CD4-positive, alpha-beta memory T cell (primary cell): ENCODE data around the gene LINGO3. TPM values are rescaled to one million over a fixed set of nuclear protein-coding genes. Genes with fewer than 3 reads are reported as not detected.

Source experiments
- CTCF ChIA-PET: fragments of 350-600 bp; sonication (Branson Sonifier 250); formaldehyde crosslinking; loops from one replicate; lab custom pipeline; 2021; ENCODE audit warnings: inconsistent platforms; ENCODE audit not compliant: partially characterized antibody; lab: Charles Lee
- POLR2A ChIA-PET: fragments of 350-600 bp; sonication (Branson Sonifier 250); formaldehyde crosslinking; loops from one replicate; lab custom pipeline; 2021; ENCODE audit not compliant: partially characterized antibody; lab: Charles Lee
- DNase-seq, 5 donors: peaks; one replicate each; pipeline versions ENCODE4 v3.0.0 to v3.0.0-alpha.2; 2020 to 2022; ENCODE audit warnings: mixed read lengths in 1 of 5
- H3K27ac ChIP-seq: one replicate; pipeline ENCODE4 v1.7.0; 2013; ENCODE audit warnings: low read depth, low read length
- H3K27me3 ChIP-seq: 2 replicates; pipeline ENCODE4 v1.7.0; 2013; ENCODE audit warnings: mild to moderate bottlenecking, low read length, moderate library complexity; ENCODE audit not compliant: insufficient read depth
- H3K36me3 ChIP-seq: 2 replicates; pipeline ENCODE4 v1.7.0; 2013; ENCODE audit warnings: mild to moderate bottlenecking, low read length, moderate library complexity; ENCODE audit not compliant: insufficient read depth
- H3K4me1 ChIP-seq: 2 replicates; pipeline ENCODE4 v1.7.0; 2013; ENCODE audit warnings: mild to moderate bottlenecking, low read length, moderate library complexity; ENCODE audit not compliant: insufficient read depth
- H3K4me3 ChIP-seq, 2 donors: one replicate each; pipeline ENCODE4 v1.7.0; 2013; ENCODE audit warnings: low read length in 2 of 2, mild to moderate bottlenecking in 1 of 2
- H3K9me3 ChIP-seq, 2 donors: one replicate each; pipeline ENCODE4 v1.7.0; 2013; ENCODE audit warnings: low read length in 2 of 2, control low read depth in 1 of 2; ENCODE audit not compliant: control insufficient read depth in 1 of 2
- H3K27ac Mint-ChIP-seq, 7 donors: one replicate each; pipeline ENCODE4 v1.8.0; 2020 to 2021; ENCODE audit warnings: mixed read lengths in 7 of 7, mild to moderate bottlenecking in 6 of 7, inconsistent platforms in 3 of 7, moderate library complexity in 3 of 7
- H3K27me3 Mint-ChIP-seq, 2 donors: one replicate each; pipeline ENCODE4 v1.8.0; 2020 to 2021; ENCODE audit warnings: mixed read lengths in 2 of 2
- H3K36me3 Mint-ChIP-seq, 2 donors: one replicate each; pipeline ENCODE4 v1.8.0; 2020 to 2021; ENCODE audit warnings: mixed read lengths in 2 of 2, inconsistent platforms in 1 of 2, mild to moderate bottlenecking in 1 of 2
- H3K4me1 Mint-ChIP-seq, 4 donors: one replicate each; pipeline ENCODE4 v1.8.0; 2020 to 2021; ENCODE audit warnings: mixed read lengths in 4 of 4, mild to moderate bottlenecking in 1 of 4
- H3K4me3 Mint-ChIP-seq, 8 donors: one replicate each; pipeline ENCODE4 v1.8.0; 2020 to 2021; ENCODE audit warnings: mixed read lengths in 8 of 8, mild to moderate bottlenecking in 7 of 8, moderate library complexity in 6 of 8, inconsistent platforms in 3 of 8
- H3K9me3 Mint-ChIP-seq, 8 donors: one replicate each; pipeline ENCODE4 v1.8.0; 2020 to 2021; ENCODE audit warnings: mixed read lengths in 8 of 8, mild to moderate bottlenecking in 5 of 8, inconsistent platforms in 3 of 8, moderate library complexity in 1 of 8
- intact Hi-C: fragments of 100-400 bp; cut with micrococcal nuclease; formaldehyde crosslinking; loops from one replicate; pipeline ENCODE4 v1.15.1; 2023
- polyA plus RNA-seq, 2 donors: library from polyadenylated mRNA; unstranded; fragments of 300-500 nt; fragmentation: Illumina TruSeq; gene quantifications; one replicate each; pipeline ENCODE4 v1.2.3, GENCODE V29; 2021
- total RNA-seq, 2 experiments: library from RNA; stranded (reverse); gene quantifications; one replicate each; pipeline ENCODE4 v1.2.3, GENCODE V29; 2021

Gene LINGO3
- total and polyA plus RNA-seq, 4 experiments from 2014 or later = 0.46 to 7.1 (median 0.74) TPM

GRCh38 chr19:2334426-2334825 lies 26.5 kb upstream of the LINGO3 start:
- H3K27me3 ChIP-seq = no peaks in the 10 kb centered on the region
- H3K36me3 ChIP-seq = no peaks in the 10 kb centered on the region
- Mint-ChIP-seq H3K36me3 (peaks cover 0 to 10% of the 10 kb centered on the region in 2 donors), H3K27me3 (no peaks in the 10 kb centered on the region), H3K27ac (peak overlapping the region in 1 of 7 donors; percentile 56), H3K4me1 (peaks cover 16 to 39% (median 27%) of the 10 kb centered on the region in 4 donors), H3K4me3 (no peak overlapping the region), H3K9me3 (no peaks in the 10 kb centered on the region)
- H3K9me3 ChIP-seq = no peaks in the 10 kb centered on the region
- no peak overlapping the region for H3K27ac ChIP-seq
- peaks cover 21% of the 10 kb centered on the region for H3K4me1 ChIP-seq
- intact Hi-C loops = no loop called here
- peak in 1 of 5 donors; percentile 20 for DNase-seq
- H3K4me3 ChIP-seq = no peak overlapping the region
- POLR2A ChIA-PET = no interaction called here
- CTCF ChIA-PET = no interaction called here

- no peaks in the 10 kb centered on the region for H3K27me3 ChIP-seq
- H3K9me3 Mint-ChIP-seq = no peaks in the 10 kb centered on the region
- H3K36me3 Mint-ChIP-seq = peaks cover 0 to 11% of the 10 kb centered on the region in 2 donors
- POLR2A ChIA-PET = no interaction called here
- no peak overlapping the region for H3K4me3 ChIP-seq
- H3K36me3 ChIP-seq = no peaks in the 10 kb centered on the region
- peak overlapping the region in 2 of 7 donors; percentile 35 to 77 for H3K27ac Mint-ChIP-seq
- peaks cover 27% of the 10 kb centered on the region for H3K4me1 ChIP-seq
- intact Hi-C loops = no loop called here
- CTCF ChIA-PET = no interaction called here
- H3K27me3 Mint-ChIP-seq = no peaks in the 10 kb centered on the region
- no peaks in the 10 kb centered on the region for H3K9me3 ChIP-seq
- DNase-seq = peak in 1 of 5 donors; percentile 10
- no peak overlapping the region for H3K27ac ChIP-seq
- H3K4me1 Mint-ChIP-seq = peaks cover 20 to 44% (median 32%) of the 10 kb centered on the region in 4 donors
- H3K4me3 Mint-ChIP-seq = peak overlapping the region in 2 of 8 donors; percentile 20 to 67
Measured at GRCh38 chr19:2333807-2334211, 25.9 kb upstream of the LINGO3 start.

- no peaks in the 10 kb centered on the region for H3K27me3 ChIP-seq
- H3K27ac ChIP-seq = no peak overlapping the region
- no peaks in the 10 kb centered on the region for H3K36me3 ChIP-seq
- no peaks in the 10 kb centered on the region for H3K9me3 ChIP-seq
- DNase-seq = peak in 1 of 5 donors; percentile 31
- Mint-ChIP-seq H3K4me1 (peaks cover 22 to 48% (median 34%) of the 10 kb centered on the region in 4 donors), H3K4me3 (peak overlapping the region in 2 of 8 donors; percentile 20 to 67), H3K27me3 (no peaks in the 10 kb centered on the region), H3K27ac (peak overlapping the region in 2 of 7 donors; percentile 35 to 77), H3K9me3 (peaks cover 0 to 2% (median 0%) of the 10 kb centered on the region in 8 donors), H3K36me3 (peaks cover 3 to 14% of the 10 kb centered on the region in 2 donors)
- POLR2A ChIA-PET = interaction anchor here (1.1 kb wide), 1 partner anchor 11 kb away, joined by 3 read pairs; no protein-coding TSS in a partner anchor
- no peak overlapping the region for H3K4me3 ChIP-seq
- intact Hi-C loops = no loop called here
- peaks cover 27% of the 10 kb centered on the region for H3K4me1 ChIP-seq
- CTCF ChIA-PET = no interaction called here
Measured at GRCh38 chr19:2333027-2333806, 25.3 kb upstream of the LINGO3 start.

- H3K36me3 ChIP-seq = no peaks in the 10 kb centered on the region
- intact Hi-C loops = no loop called here
- Mint-ChIP-seq H3K27me3 (no peaks in the 10 kb centered on the region), H3K36me3 (peaks cover 4 to 20% of the 10 kb centered on the region in 2 donors), H3K4me1 (peaks cover 25 to 55% (median 40%) of the 10 kb centered on the region in 4 donors), H3K27ac (peak overlapping the region; percentile 73 to 90 (median 80)), H3K9me3 (peaks cover 0 to 2% (median 0%) of the 10 kb centered on the region in 8 donors), H3K4me3 (peak overlapping the region in 5 of 8 donors; percentile 13 to 59 (median 40))
- H3K27me3 ChIP-seq = no peaks in the 10 kb centered on the region
- peak; percentile 25 to 65 (median 43) for DNase-seq
- no peaks in the 10 kb centered on the region for H3K9me3 ChIP-seq
- H3K4me1 ChIP-seq = peaks cover 32% of the 10 kb centered on the region
- POLR2A ChIA-PET = interaction anchor here (0.9 to 1.1 kb wide), 3 partner anchors 10 to 97 kb away, joined by 3 read pairs; partner anchors contain the start of gene PLEKHJ1
- H3K27ac ChIP-seq = no peak overlapping the region
- H3K4me3 ChIP-seq = no peak overlapping the region
- CTCF ChIA-PET = no interaction called here
Measured at GRCh38 chr19:2332341-2333026, 24.5 kb upstream of the LINGO3 start.

GRCh38 chr19:2331601-2332246 lies 23.8 kb upstream of the LINGO3 start:
- Histone ChIP-seq H3K27ac (no peak overlapping the region), H3K4me3 (no peak overlapping the region), H3K9me3 (no peaks in the 10 kb centered on the region), H3K4me1 (peaks cover 39% of the 10 kb centered on the region), H3K36me3 (no peaks in the 10 kb centered on the region), H3K27me3 (no peaks in the 10 kb centered on the region)
- Mint-ChIP-seq H3K9me3 (peaks cover 0 to 2% (median 0%) of the 10 kb centered on the region in 8 donors), H3K4me1 (peaks cover 27 to 63% (median 47%) of the 10 kb centered on the region in 4 donors), H3K36me3 (peaks cover 4 to 21% of the 10 kb centered on the region in 2 donors), H3K27ac (peak overlapping the region; percentile 23 to 76 (median 73)), H3K4me3 (peak overlapping the region in 3 of 8 donors; percentile 17 to 46 (median 35)), H3K27me3 (no peaks in the 10 kb centered on the region)
- DNase-seq = peak in 1 of 5 donors; percentile 3
- POLR2A ChIA-PET = interaction anchor here (0.6 to 0.9 kb wide), 4 partner anchors 29 to 96 kb away, joined by 3 read pairs; partner anchors contain the start of gene PLEKHJ1
- intact Hi-C loops = no loop called here
- CTCF ChIA-PET = no interaction called here

DNA sequence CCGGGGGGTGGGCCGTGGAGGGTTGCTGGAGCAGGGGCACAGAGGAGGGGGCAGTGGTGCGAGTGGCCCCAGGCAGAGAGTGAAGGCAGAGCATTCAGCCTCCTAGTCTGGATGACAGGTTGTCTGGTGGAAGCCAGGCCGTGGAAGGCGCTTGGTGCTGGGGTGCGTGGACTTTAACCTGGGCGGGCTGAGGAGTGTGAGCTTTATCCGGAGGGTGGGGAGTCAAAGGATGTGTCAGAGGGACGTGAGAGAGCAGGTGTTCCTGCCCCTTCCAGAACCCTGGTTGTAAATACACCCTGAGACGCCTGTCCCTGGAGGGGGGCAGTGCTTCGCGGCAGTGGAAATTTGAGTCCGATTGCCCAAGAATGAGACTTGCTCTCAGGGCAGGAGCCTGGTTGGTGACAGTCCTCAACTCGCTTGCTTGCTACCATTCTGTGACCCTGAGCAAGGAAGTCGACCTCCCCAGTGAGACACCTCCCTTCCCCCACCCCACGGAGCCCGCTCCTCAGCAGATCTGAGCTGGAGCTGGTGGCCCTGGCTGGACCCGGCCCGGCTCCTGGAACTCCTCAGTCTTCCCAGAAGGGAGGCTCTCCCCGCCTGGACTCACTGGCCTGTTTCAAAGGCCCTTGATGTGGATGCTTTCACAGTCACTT lies 22.8 kb upstream of the LINGO3 start:
- H3K36me3 ChIP-seq = no peaks in the 10 kb centered on the region
- peak in 1 of 5 donors; percentile 29 for DNase-seq
- no peak overlapping the region for H3K4me3 ChIP-seq
- peaks cover 47% of the 10 kb centered on the region for H3K4me1 ChIP-seq
- Mint-ChIP-seq H3K4me3 (peak overlapping the region; percentile 17 to 55 (median 38)), H3K9me3 (peaks cover 0 to 2% (median 0%) of the 10 kb centered on the region in 8 donors), H3K36me3 (peaks cover 8 to 18% of the 10 kb centered on the region in 2 donors), H3K27ac (peak overlapping the region in 6 of 7 donors; percentile 31 to 87 (median 56)), H3K4me1 (peaks cover 23 to 60% (median 49%) of the 10 kb centered on the region in 4 donors), H3K27me3 (no peaks in the 10 kb centered on the region)
- CTCF ChIA-PET = no interaction called here
- H3K27ac ChIP-seq = no peak overlapping the region
- POLR2A ChIA-PET = interaction anchor here (0.6 to 0.8 kb wide), 3 partner anchors 61 to 425 kb away, joined by 3 read pairs; partner anchors contain the start of genes ADAT3 and SCAMP4
- H3K9me3 ChIP-seq = no peaks in the 10 kb centered on the region
- H3K27me3 ChIP-seq = no peaks in the 10 kb centered on the region
- intact Hi-C loops = no loop called here
